Omental fat pad (tissue), 4 donors: ENCODE results near the gene LARGE1. TPM values are rescaled to one million over a fixed set of nuclear protein-coding genes. Genes with fewer than 3 reads are reported as not detected.

ENCODE experiments used
- ATAC-seq: fragments of 150-250 bp; one replicate; pipeline ENCODE4 v1.9.1; 2016; ENCODE audit warnings: mild to moderate bottlenecking, moderate library complexity; ENCODE audit not compliant: low FRiP score
- DNase-seq: peaks from one replicate; pipeline ENCODE4 v3.0.0-alpha.2; 2019; ENCODE audit warnings: low spot score
- total RNA-seq, 4 donors: library from RNA; depleted of rRNA; stranded (reverse); fragments of >200 nt; gene quantifications; one replicate each; pipeline ENCODE4 v1.1.0, GENCODE V29; 2016
- TF ChIP-seq, protein P1 (sequence below), 3 donors: fragments of 450-650 bp; IDR thresholded peaks; one replicate each; pipeline ENCODE4 v1.5.1; 2016 to 2017; ENCODE audit warnings: antibody characterized with exemption in 3 of 3, mild to moderate bottlenecking in 3 of 3, moderate library complexity in 2 of 3

Gene LARGE1
- total RNA-seq, 4 donors from 2014 or later, result 16.5 to 31.2 (median 22.3) TPM

DNA sequence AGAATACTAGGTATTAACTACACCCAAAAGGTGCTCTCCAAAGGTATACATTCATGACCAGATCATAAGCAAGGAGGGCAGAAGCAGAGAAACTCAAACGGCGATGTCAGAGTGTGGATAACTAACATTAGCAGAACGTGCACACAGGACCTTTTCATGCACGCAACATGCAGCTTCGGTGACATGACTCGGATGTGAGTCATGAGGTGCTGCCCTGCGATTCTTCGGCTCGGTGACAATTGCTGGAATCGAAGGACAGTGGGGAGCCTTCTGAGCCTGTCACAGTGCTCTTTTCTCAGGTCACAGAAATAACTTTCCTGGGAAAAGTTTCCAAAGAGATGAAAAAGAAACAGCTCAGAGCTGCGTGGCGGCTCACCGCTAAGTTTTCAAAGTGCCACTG is 443.6 kb downstream of the LARGE1 start:
- TF ChIP-seq, protein P1, sequence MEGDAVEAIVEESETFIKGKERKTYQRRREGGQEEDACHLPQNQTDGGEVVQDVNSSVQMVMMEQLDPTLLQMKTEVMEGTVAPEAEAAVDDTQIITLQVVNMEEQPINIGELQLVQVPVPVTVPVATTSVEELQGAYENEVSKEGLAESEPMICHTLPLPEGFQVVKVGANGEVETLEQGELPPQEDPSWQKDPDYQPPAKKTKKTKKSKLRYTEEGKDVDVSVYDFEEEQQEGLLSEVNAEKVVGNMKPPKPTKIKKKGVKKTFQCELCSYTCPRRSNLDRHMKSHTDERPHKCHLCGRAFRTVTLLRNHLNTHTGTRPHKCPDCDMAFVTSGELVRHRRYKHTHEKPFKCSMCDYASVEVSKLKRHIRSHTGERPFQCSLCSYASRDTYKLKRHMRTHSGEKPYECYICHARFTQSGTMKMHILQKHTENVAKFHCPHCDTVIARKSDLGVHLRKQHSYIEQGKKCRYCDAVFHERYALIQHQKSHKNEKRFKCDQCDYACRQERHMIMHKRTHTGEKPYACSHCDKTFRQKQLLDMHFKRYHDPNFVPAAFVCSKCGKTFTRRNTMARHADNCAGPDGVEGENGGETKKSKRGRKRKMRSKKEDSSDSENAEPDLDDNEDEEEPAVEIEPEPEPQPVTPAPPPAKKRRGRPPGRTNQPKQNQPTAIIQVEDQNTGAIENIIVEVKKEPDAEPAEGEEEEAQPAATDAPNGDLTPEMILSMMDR (IDR thresholded peaks at IDR 0.05), result no peak
- ATAC-seq, result no peak
- DNase-seq, result no peak

DNA sequence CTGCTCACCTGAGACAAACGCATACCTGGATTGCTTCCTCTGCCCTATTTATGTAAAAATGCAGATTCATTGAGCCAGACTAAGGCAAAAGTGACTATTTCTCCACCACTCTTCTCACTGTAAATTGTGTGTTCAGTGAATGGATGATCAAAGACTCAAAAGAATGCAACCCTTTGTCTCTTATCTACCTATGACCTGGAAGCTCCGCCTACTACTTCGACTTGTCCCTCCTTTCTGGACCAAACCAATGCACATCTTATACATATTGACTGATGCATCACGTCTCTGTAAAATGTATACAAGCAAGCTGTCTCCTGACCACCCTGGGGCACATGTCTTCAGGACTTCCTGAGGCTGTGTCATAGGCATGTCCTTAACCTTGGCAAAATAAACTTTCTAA is 444.1 kb downstream of the LARGE1 start:
- ATAC-seq (no peak), DNase-seq (no peak)
- TF ChIP-seq, protein P1 (IDR thresholded peaks at IDR 0.05), result no peak

DNA sequence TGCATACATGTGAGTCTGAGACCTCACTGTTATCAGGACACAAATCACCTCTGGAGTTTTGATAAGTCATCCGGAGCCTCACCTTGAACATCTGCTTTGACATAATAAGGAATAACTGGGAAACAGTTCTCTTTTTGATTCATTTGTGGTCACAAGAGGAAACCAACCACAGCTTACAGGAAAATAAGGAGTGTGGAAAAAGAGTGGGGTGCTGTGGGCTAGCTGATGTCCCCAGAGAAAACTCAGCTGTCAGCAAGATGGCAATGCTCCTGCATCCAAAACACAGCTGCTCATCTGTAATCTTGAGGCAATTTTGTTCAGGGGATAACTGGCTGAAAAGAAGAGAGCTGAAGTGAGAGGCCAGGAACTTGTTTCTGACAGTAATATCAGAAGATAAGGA is 445.7 kb downstream of the LARGE1 start:
- ATAC-seq (no peak), DNase-seq (no peak)
- TF ChIP-seq, protein P1 (IDR thresholded peaks at IDR 0.05), result no peak

DNA sequence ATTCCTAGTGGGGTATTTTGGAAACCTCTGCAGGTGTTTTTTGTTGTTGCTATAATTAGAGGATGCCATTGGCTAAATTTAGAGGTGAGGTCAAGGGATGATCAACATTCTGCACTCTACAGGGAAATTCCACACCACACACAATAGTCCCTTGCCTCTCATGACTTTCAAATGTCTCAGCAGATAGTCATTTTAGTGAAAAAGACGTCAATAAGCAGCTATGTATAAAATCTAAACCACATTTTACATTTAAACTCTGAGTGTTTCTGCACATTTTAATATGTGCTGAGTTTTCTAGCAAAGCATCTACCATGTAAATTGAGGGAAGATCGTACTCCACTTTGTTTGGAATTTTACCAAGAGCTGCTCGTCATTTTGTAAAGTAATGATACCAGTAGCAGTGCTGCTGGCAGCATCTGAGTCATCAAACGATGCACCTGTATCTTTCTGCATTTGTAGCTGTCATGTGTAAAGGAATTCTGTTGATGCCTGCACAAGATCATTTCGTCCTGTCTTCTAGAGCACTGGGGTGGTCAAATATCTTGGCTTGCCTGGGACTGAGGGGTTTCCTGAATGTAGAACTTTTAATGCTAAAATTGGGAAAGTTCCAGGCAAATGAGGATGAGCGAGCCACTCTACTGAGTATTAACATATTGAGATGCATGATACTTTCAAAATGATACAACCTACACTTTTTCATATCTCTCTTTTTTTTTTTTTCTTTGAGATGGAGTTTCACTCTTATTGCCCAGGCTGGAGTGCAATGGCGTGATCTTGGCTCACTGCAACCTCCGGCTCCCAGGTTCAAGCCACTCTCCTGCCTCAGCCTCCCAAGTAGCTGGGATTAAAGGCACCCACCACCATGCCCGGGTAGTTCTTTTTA is 447.6 kb downstream of the LARGE1 start:
- ATAC-seq, result no peak
- TF ChIP-seq, protein P1 (IDR thresholded peaks at IDR 0.05), result no peak

DNA sequence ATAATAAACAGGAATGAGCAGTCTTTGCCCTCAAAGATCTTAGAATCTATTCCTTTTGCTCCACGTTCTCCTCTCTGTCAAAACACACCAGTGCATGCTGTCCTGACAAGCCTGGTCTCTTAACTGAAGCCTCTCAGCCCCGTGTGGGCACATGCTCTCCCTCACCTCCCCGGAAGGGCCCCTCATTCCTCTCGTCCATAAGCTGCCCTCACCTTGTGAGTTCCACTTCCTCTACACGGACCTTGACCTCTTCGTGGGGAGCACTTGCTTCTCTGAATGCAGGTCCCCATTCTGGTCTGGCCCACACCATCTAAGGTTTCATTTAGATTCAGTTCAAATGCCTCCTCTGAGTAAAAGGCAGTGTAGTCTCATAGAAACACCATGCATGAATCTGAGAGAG is 449.8 kb downstream of the LARGE1 start:
- TF ChIP-seq, protein P1 (IDR thresholded peaks at IDR 0.05), result no peak
- DNase-seq (no peak), ATAC-seq (no peak)

More for the DNA sequence above, 447.6 kb downstream of the LARGE1 start:
- no peak for DNase-seq

DNA sequence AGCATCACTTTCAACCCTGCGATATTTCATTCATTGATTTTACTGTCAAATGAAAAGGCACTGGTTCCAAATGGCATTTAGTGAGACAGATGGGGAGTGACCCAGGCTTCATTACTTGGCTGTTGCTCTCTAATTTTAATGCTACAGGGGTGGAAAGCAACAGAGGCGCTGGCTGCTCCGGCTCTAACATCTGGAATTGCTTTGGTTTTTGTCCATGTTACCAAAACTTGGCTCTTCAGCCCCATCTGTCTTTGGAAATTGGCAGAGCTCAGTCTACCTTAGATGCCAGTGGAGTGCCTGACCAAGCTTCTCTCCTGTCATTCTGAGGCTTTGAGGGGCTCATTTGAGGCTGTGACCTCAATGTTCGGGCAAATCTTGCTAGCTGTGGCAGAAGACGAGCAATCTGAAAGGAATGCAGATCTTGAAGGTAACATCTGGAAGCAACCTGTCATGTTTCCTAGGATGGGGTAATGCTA is 452.6 kb downstream of the LARGE1 start:
- ATAC-seq, result no peak
- TF ChIP-seq, protein P1 (IDR thresholded peaks at IDR 0.05), result no peak
- DNase-seq, result no peak

DNA sequence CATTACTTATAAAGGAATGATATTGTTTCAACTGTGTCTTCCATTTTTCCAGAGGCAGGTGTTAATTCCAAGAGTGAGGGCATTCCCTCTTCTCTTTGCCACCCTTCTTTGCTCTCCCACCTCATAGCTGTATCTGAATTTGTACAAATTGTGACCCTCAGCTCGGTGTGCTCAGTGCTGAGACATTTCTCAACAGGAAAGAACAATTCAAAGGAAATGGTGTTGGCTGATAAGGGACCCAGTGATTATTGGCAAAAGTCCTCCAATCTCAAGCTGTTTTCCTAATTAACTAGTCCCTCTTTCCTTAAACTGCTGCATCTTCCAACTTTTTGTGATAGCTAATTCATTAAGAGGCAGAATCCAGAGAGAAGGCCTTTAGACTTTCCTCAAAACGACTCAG is 453.2 kb downstream of the LARGE1 start:
- ATAC-seq (no peak), DNase-seq (no peak)
- TF ChIP-seq, protein P1 (IDR thresholded peaks at IDR 0.05), result no peak
